HG03108 (cell line): ENCODE results near the gene CDCA5.
"Not testable (repeated sequence)": the region's sequence is repeated elsewhere in the genome, so short reads cannot be mapped to it uniquely, and the experiment has no call there.

Experiments used
- ATAC-seq: cut with Tn5 transposase; IDR thresholded peaks from one replicate; pipeline ENCODE4 v1.9.1; 2021; ENCODE audit warnings: moderate library complexity; ENCODE audit not compliant: unreplicated experiment

CDCA5 gene

DNA sequence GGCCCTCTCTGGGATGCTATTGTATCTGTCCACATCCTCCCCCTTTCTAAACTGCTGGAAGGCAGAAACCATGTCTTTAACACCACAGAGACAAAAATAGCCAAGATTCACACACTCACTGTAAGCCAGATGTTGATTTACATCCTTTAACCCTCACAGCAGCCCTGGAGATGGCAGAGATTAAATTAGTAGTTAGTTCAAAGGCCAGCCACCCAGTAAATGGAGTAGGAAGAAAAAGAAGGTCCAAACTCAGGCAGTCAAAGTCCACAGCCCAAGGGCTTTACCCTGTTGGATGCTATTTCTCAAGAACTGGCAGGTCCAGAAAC lies 35.8 kb upstream of the CDCA5 start:
- no peak for ATAC-seq

GRCh38 chr11:65118891-65119669 lies 35.2 kb upstream of the CDCA5 start:
- ATAC-seq, result not testable (repeated sequence)

DNA sequence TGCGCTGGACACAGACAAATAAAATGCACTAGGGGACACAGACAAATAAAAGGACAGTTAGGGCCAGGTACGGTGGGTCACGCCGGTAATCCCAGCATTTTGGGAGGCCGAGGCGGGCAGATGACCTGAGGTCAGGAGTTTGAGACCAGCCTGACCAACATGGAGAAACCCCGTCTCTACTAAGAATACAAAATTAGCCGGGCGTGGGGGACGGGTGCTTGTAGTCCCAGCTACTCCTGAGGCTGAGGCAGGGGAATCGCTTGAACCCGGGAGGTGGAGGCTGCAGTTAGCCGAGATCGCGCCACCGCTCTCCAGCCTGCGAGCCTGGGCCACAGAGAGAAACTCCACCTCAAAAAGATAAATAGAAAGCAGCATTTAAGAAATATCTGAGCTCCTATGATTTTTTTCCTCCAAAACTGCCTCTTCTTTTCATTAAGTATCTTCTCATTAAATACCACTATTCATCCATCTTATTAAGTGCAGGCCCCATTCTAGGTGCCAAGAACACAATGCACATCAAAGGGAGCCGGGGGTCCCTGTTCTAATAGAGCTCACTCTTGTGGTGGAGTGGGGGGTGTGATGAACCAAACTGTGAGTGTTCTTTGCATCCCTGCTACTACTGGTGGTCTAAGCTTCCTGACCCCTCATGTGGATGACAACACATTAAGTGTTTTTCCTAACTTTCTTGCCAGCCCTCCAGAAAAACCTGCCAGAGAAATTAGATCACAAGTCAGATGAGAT lies 34.4 kb upstream of the CDCA5 start:
- no peak for ATAC-seq

GRCh38 chr11:65117206-65118096 lies 33.6 kb upstream of the CDCA5 start, which contains the start of gene ZNHIT2:
Gene ZNHIT2, minus strand, starts transcription at chr11:65117701. Its CDS starts 48 bp downstream, at chr11:65117653.
- peak; percentile 60 for ATAC-seq

GRCh38 chr11:65116370-65117205 lies 32.7 kb upstream of the CDCA5 start:
- ATAC-seq, result no peak

- no peak for ATAC-seq
Measured at GRCh38 chr11:65115361-65116082, 31.7 kb upstream of the CDCA5 start.

DNA sequence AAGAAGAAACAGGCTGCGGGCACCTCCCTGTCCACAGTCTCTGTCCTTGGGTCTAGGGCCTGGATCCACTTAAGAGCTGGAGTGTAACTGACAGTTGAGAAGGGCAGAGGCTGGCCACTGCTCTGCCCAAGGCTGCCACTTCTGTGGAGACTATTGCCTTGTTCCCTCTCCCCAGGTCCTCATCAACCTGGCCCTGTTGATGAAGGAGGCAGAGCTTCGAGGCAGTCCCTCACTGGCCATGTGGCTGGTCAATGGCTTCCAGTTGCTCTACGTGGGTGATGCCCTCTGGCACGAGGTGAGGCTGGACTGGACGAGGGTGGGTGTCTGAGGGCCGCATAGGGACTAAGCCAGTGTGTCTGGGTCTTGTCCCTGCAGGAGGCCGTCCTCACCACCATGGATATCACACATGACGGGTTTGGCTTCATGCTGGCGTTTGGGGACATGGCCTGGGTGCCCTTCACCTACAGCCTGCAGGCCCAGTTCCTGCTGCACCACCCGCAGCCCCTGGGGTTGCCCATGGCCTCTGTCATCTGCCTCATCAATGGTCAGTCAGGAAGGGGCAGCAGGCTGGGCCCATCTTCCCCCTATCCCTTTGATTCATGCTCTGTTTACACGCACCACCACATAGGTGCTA lies 30.8 kb upstream of the CDCA5 start:
- ATAC-seq, result no peak

- ATAC-seq, result no peak
Measured at GRCh38 chr11:65113839-65114238, 30.0 kb upstream of the CDCA5 start.

GRCh38 chr11:65113361-65113756 lies 29.5 kb upstream of the CDCA5 start:
- no peak for ATAC-seq

DNA sequence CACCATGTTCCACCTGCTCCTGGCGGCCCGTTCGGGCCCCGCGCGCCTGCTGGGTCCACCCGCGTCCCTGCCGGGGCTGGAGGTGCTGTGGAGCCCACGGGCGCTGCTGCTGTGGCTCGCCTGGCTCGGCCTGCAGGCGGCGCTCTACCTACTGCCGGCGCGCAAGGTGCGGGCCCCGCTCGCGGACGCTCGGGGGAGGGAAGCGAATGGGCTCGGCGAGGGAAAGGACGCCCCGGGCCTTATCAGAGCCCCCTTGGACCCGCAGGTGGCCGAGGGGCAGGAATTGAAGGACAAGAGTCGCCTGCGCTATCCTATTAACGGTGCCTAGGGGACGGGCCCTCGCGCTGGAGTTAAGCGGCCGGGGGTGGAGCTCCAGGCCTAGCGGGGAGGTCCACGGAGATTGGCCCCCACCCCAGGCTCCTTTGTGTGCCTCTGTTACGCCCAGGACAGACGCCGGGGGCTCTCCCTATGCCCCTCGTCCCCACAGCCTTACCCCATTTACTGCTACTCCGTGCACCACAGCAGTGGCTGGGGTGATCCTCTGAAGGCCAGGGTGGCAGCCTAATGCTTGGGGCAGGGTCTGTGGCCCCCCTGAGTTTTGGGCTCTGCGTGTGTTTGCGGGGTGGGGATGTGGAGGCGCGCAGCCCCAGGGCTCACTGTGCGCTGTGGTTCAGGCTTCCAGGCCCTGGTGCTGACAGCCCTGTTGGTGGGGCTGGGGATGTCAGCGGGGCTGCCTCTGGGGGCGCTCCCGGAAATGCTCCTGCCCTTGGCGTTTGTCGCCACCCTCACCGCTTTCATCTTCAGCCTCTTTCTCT lies 28.9 kb upstream of the CDCA5 start:
- no peak for ATAC-seq

- ATAC-seq, result peak; percentile 66
Measured at GRCh38 chr11:65111744-65112545, 28.1 kb upstream of the CDCA5 start, which contains the start of gene TM7SF2. Gene TM7SF2, plus strand, starts transcription at chr11:65111872. Its CDS starts 144 bp downstream, at chr11:65112016.

DNA sequence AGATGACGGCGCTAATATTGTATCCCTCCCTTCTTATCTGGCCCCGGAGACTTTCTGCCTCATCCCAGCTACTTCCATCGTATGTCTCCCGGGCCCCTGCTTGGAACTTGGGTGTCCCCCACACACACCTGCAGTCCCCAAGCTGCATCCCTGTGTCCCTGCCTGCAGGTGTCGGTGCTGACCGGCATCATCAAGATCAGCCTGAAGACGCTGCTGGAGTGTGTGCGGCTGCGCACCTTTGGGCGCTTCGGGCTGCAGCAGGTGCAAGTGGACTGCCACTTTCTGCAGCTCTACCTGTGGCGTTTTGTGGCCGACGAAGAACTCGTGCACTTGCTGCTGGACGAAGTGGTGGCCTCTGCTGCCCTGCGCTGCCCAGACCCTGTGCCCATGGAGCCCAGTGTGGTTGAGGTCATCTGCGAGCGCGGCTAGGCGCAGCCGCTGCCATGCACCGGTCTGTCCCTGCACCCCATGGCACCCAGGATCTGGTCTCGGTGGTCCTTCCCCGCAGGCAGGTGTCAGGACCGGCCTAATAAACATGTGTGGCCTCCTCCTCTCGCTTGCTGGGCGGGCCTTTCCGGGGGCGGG lies 27.4 kb upstream of the CDCA5 start:
- ATAC-seq, result no peak

DNA sequence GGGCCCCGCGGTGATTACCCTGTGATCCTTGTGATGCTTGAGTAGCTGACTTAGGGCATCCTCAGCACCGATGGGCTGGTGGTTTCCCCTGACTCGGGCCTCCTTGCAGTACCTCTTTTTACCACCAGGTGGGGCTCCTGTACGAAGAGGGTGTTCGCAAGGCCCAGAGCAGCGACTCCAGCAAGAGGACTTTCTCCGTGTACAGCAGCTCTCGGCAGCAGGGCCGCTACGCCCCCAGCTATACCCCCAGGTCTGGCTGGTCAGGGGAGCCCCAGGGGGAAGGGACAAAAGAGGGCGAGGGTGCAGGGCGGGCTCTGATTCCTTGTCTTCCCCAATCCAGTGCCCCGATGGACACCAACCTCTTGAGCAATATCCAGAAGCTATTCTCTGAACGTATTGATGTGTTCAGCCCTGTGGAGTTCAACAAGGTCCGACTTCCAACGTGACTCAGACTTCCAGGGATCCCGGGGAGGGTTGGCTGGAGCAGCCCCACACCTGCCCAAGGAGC lies 26.6 kb upstream of the CDCA5 start:
- no peak for ATAC-seq

DNA sequence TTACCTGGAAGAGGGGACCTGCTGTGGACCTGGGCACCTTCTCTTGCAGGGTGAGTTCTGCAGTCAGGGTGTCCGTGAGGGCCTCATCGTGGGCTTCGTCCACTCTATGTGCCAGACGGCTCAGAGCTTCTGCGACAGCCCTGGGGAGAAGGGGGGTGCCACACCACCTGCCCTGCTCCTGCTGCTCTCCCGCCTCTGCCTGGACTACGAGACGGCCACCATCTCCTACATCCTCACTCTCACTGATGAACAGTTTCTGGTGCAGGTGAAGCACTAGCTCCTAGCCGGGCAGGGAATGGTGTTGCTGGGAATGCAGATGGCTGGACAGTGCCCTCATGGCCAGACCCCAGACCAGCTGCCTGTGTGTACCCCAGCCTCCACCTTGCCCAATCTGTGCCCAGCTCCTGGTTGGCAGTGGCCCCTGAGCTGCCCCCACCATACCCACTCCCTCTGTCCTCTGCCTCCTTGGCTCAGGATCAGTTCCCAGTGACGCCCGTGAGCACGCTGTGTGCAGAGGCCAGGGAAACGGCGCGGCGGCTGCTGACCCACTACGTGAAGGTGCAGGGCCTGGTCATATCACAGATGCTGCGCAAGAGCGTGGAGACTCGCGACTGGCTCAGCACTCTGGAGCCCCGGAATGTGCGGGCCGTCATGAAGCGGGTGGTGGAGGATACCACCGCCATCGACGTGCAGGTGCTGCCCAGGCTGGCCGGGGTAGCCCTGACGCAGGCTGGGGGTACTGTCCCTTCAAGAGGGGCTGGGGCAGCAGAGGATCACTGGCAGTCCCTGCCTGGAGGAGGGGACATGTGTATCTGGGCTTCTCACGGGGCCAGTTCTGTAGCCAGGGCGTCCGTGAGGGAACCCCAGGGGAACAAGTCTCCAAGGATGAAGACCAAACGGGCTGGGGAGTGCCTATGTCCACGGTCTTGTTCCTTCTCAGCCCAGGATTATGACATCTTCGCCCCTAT lies 25.7 kb upstream of the CDCA5 start:
- ATAC-seq, result no peak

GRCh38 chr11:65108469-65109123 lies 24.8 kb upstream of the CDCA5 start:
- ATAC-seq, result no peak
